GM12865 (cell line): ENCODE data around the gene NFKBIE.

Experiments
- DNase-seq: peaks from one replicate; pipeline ENCODE4 v3.0.0; 2010; ENCODE audit warnings: low read depth
- H3K4me3 ChIP-seq: 2 replicates; pipeline ENCODE4 v1.5.1; 2011; ENCODE audit warnings: mild to moderate bottlenecking, low read depth, low read length, control low read depth
- TF ChIP-seq, protein P1 (sequence below): IDR thresholded peaks from 2 replicates; pipeline ENCODE4 v1.5.1; 2011; ENCODE audit warnings: low read length, control low read depth, low read depth, inconsistent platforms; ENCODE audit not compliant: insufficient read depth; ENCODE audit errors: missing control alignments

The NFKBIE gene

DNA sequence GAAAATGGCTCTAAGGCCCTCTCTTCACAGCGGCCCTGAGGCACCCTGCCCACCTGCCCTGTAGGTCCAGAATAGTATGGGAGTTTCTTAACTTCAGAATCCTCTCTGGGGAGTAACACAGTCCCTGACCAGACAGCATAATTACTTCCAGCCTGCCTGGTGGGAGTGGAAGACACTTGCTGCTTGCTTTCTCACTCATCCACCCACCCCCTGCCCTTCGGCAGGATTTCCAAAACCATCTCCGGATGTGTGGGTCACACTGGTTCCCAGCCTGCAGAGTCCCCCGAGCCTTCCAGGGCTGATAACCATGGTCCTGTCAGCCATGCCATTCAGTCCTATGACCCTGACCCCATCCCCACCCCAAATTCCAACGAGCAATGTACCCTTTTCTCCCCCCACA is 36.5 kb downstream of the NFKBIE start:
- no peak overlapping the region for H3K4me3 ChIP-seq
- TF ChIP-seq, protein P1, sequence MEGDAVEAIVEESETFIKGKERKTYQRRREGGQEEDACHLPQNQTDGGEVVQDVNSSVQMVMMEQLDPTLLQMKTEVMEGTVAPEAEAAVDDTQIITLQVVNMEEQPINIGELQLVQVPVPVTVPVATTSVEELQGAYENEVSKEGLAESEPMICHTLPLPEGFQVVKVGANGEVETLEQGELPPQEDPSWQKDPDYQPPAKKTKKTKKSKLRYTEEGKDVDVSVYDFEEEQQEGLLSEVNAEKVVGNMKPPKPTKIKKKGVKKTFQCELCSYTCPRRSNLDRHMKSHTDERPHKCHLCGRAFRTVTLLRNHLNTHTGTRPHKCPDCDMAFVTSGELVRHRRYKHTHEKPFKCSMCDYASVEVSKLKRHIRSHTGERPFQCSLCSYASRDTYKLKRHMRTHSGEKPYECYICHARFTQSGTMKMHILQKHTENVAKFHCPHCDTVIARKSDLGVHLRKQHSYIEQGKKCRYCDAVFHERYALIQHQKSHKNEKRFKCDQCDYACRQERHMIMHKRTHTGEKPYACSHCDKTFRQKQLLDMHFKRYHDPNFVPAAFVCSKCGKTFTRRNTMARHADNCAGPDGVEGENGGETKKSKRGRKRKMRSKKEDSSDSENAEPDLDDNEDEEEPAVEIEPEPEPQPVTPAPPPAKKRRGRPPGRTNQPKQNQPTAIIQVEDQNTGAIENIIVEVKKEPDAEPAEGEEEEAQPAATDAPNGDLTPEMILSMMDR = no peak
- no peak for DNase-seq

- TF ChIP-seq, protein P1 = no peak
- H3K4me3 ChIP-seq = no peak overlapping the region
- no peak for DNase-seq
These were observed 36.9 kb downstream of the NFKBIE start for GRCh38 chr6:44228433-44228832.

DNA sequence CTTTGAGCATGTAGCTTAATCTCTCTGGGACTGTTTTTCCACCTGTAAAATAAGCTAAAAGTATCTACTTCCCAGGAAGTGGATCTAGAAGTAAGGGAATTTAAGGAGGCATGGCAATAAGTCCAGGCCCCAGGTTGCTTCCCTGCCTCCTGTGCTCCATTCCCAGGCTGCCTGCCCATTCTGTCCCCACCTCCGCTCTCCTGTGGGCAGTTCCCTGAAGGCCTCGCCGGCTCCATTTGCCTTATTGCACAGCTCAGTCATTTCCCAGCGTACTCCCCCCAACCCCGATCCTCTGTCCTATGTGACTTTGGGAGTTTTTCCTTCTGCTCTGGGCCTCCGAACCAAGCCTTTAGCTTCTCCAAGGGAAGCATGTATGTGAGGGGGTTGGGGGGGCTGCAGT is 37.3 kb downstream of the NFKBIE start:
- TF ChIP-seq, protein P1 = no peak
- no peak for DNase-seq
- H3K4me3 ChIP-seq = no peak overlapping the region

- no peak overlapping the region for H3K4me3 ChIP-seq
- TF ChIP-seq, protein P1 = no peak
- no peak for DNase-seq
These were observed 38.1 kb downstream of the NFKBIE start for GRCh38 chr6:44227148-44227793.

DNA sequence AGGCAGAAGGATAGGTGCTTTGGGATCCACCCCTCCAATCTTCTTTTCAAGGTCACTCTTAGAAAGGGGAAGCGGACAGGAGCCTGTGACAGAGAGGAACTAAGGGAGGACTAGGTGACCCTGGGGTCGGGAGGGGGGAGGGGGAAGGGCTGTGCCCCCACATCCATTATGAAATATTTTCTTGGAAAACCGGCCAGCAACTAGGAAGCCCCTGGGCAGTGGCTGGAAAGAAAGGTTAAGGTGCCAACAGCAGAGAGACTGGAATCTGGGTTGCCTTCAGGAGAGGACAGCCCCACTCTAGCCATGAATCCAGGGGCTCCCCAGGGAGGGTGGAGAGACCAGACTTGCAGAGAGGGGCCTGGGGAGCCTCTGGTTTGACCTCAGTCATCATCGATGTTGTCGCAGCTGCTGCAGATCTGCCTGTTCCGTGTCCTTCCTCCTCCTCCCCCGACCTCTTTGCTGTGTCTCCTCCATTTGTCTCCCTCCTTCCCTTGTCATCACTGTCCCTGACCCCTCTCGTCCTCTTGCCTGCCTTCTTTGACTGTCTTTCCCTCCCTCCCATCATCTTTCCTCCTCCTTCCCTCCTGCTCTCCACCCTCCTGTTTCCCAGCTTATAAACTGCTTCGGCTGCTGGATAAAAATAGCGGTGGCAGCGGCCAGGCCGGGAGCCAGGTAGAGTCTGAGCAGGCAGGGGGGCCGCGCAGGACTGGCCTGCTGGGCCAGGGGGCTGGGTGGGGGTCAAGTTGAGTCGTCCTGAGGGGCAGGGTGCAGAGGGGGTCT is 38.8 kb downstream of the NFKBIE start:
- no peak for DNase-seq

GRCh38 chr6:44225579-44226325 is 39.6 kb downstream of the NFKBIE start:
- TF ChIP-seq, protein P1 = no peak

More for the DNA sequence above, 38.8 kb downstream of the NFKBIE start:
- TF ChIP-seq, protein P1 = no peak
- no peak overlapping the region for H3K4me3 ChIP-seq

More at GRCh38 chr6:44225579-44226325, 39.6 kb downstream of the NFKBIE start:
- no peak overlapping the region for H3K4me3 ChIP-seq
- DNase-seq = no peak
